Skeletal muscle cell (primary cell): ENCODE data around the gene ADGRF5.
"Not testable (repeated sequence)": the region's sequence is repeated elsewhere in the genome, so short reads cannot be mapped to it uniquely, and the experiment has no call there.

Source experiments
- DNase-seq: peaks from one replicate; pipeline ENCODE4 v3.0.0-alpha.2; 2010; ENCODE audit warnings: low read depth
- H3K4me3 ChIP-seq: 2 replicates; pipeline ENCODE4 v1.5.1; 2011; ENCODE audit warnings: low read depth, mild to moderate bottlenecking, control low read depth, low read length, moderate library complexity

Gene ADGRF5

GRCh38 chr6:46896871-46897270 lies 24.9 kb downstream of the ADGRF5 start:
- no peak for DNase-seq

GRCh38 chr6:46895930-46896329 lies 25.8 kb downstream of the ADGRF5 start:
- no peak for DNase-seq
- no peak overlapping the region for H3K4me3 ChIP-seq

More at GRCh38 chr6:46896871-46897270, 24.9 kb downstream of the ADGRF5 start:
- no peak overlapping the region for H3K4me3 ChIP-seq

GRCh38 chr6:46894433-46894832 lies 27.3 kb downstream of the ADGRF5 start:
- no peak overlapping the region for H3K4me3 ChIP-seq
- no peak for DNase-seq

DNA sequence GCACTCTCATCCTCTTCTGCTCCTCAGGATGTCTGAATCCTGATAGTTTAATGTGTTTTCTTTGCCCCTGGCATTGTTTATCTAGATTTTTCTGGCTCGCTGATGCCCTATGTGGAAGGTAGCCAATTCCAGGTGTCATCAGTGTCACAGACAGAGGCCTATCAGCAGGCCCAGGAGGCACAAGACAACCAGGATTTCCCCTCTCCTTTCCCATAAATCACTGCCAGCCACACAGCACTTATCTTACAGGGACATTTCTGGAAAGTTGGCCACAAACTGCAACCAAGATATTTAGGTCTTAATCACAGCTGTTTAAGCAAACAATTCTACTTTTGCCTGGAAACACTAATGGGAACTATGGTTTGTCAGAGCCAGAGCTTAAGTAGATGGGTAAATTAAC lies 28.1 kb downstream of the ADGRF5 start:
- no peak overlapping the region for H3K4me3 ChIP-seq

GRCh38 chr6:46891252-46891795 lies 30.4 kb downstream of the ADGRF5 start:
- H3K4me3 ChIP-seq = no peak overlapping the region
- no peak for DNase-seq

More for the DNA sequence above, 28.1 kb downstream of the ADGRF5 start:
- DNase-seq = no peak

DNA sequence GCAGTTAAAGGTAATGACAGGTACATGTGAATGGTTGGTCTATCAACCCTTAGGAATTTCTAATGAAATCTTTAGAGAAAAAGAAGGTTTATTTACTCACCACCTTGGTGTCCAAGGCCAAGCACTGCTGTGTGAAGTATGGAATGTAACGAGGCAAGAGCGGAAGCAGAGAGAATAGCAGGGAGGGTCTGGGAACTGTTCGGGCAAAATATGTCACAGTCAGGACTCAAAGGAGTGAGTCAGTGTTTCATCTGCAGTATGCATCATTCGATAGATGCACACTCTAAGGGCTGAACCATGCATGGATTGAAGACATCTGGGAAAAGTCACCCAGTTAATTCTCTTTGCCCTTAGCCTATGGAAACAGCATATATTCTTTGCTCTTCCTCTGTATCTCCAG lies 33.2 kb downstream of the ADGRF5 start:
- H3K4me3 ChIP-seq = no peak overlapping the region
- DNase-seq = no peak

DNA sequence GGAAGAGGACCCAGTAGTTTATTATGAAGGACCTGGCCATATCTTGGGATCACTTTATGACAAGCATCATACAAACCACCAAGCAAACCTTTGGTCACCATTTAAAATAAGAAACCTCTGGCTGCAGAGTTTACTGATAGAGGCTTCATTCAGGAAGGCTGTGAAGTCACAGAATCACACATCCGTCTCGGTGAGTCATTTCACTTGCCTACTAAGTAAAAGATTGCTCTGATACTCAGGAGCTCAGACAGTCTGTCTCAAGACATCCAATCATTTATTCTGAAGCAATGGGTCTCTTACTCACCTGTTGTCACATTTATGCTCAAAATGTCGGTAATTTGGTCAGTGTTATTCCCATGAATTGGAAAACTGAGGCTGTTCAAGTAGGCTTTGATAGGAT lies 33.7 kb downstream of the ADGRF5 start:
- H3K4me3 ChIP-seq = no peak overlapping the region
- no peak for DNase-seq

DNA sequence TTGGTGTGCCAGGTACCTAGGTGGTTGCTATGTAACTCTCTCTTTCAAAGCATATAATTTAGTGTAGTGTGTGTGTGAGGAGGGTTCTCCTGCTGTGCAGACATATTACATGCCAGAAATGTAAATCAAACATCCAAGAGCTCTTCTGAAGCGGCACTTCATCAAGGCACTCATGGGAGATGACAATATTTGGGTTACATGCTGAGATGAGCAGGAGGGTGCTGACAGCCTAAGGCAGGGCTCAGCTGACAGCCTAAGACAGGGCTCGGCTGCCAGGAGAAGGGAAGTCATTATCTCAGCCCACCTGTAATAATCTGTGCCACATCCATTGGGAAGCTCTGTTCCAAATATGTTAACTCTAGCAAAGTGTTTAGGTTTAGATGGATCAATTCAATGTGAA lies 39.1 kb downstream of the ADGRF5 start:
- DNase-seq = no peak
- no peak overlapping the region for H3K4me3 ChIP-seq

DNA sequence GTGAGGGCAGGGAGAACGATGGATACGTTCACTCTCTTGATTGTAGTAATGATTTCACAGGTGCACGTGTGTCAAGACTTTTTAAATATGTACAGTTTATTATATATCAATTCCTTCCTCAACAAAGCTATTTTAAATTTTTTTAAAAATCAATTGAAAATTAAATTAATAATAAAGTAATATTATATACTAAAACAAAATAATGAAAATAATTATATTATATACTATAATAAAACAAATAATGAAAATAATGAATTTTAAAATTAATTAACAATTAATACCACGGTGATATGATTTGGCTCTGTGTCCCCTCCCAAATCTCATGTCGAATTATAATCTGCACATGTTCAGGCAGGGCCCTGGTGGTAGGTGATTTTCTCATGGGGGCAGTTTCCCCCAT lies 42.7 kb downstream of the ADGRF5 start:
- DNase-seq = no peak
- no peak overlapping the region for H3K4me3 ChIP-seq

- no peak overlapping the region for H3K4me3 ChIP-seq
- DNase-seq = peak; percentile 4
These were observed 45.6 kb downstream of the ADGRF5 start for GRCh38 chr6:46876126-46876525.

- no peak overlapping the region for H3K4me3 ChIP-seq
- DNase-seq = no peak
These were observed 54.3 kb downstream of the ADGRF5 start for GRCh38 chr6:46867411-46867810.

- no peak for DNase-seq
These were observed 56.5 kb downstream of the ADGRF5 start for GRCh38 chr6:46865221-46865620.

DNA sequence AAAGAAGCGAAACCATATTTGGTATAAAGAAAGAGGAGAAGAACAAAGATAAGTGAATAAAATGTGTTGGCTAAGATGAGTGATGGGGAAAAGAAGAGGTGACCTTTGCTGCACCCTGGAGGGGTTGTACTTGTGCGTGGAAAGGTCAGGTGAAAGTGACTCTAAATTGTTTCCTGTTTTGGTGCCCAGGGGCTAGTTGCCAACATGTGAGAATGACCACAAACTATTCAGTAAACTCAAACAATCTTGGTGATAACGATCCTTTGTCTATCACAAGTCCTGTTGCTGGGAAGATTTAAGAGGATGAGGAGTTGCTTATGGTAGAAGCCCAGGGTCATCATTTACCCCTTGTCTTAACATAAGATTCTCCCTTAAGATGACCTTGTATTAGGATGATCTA lies 57.9 kb downstream of the ADGRF5 start:
- no peak overlapping the region for H3K4me3 ChIP-seq
- DNase-seq = no peak

More at GRCh38 chr6:46865221-46865620, 56.5 kb downstream of the ADGRF5 start:
- H3K4me3 ChIP-seq = no peak overlapping the region

- no peak for DNase-seq
- H3K4me3 ChIP-seq = no peak overlapping the region
These were observed 59.4 kb downstream of the ADGRF5 start for GRCh38 chr6:46862381-46862780.

GRCh38 chr6:46855966-46856365 lies 65.8 kb downstream of the ADGRF5 start:
- not testable (repeated sequence) for H3K4me3 ChIP-seq, DNase-seq

- not testable (repeated sequence) for H3K4me3 ChIP-seq, DNase-seq
These were observed 70.2 kb downstream of the ADGRF5 start for GRCh38 chr6:46851576-46851975.

GRCh38 chr6:46850792-46851191 lies 70.9 kb downstream of the ADGRF5 start:
- no peak overlapping the region for H3K4me3 ChIP-seq
- DNase-seq = no peak

GRCh38 chr6:46849361-46849690 lies 72.4 kb downstream of the ADGRF5 start:
- no peak overlapping the region for H3K4me3 ChIP-seq
- DNase-seq = no peak

DNA sequence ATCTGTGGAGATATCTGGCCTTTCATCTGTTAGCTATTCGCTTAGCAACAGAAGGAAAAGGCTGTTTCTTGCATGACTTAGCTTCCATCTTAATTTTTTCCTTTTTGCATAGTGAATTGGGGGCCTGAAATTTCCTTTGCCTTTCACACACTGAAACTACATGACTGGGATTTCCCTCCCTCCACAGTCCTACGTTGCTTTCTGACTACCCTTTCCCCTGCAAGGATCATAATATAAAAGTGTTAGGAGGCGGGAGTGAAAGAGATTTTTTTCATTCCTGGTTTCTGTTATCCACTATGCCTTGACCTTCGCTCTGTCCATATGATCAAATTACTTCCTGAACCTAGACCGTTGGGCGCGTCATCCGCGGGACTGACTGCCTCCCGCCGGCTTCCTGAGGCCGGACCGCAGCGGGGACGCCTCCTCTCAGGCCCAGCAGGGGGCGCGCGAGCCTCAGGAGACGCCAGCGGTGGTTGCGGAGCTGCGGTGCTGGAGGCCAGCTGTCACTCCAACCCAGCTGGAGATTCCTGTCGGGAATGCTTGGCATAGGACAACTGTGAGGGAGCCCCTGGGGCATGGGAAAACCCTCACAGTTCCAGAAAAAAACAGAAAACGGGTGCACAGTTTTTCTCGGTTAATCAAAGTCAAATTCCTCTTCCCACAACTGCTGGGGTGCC lies 72.9 kb downstream of the ADGRF5 start:
- DNase-seq = peak; percentile 20
- no peak overlapping the region for H3K4me3 ChIP-seq

DNA sequence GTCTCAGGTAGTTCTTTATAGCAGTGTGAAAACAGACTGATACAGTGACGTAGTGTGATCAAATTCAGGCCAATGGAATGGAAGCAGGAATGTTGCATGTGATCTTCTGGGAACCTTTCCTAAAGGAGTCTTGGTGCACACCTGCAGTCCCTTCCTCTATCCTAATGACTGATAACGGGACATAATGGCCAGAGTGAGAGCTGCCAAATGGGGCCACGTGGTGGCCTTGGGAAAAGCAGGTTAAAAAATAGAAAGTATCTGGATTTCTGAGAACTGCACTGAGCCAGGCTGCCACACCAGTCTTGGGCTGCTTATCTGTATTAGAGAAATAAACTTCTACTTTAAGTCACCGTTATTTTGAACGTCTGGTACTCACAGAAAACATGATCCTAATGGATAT lies 76.6 kb downstream of the ADGRF5 start:
- no peak for DNase-seq
- no peak overlapping the region for H3K4me3 ChIP-seq

GRCh38 chr6:46842252-46842846 lies 79.4 kb downstream of the ADGRF5 start:
- DNase-seq, H3K4me3 ChIP-seq: not testable (repeated sequence)
